ENCODE measurements around the gene C19orf85.

C19orf85 gene

DNA sequence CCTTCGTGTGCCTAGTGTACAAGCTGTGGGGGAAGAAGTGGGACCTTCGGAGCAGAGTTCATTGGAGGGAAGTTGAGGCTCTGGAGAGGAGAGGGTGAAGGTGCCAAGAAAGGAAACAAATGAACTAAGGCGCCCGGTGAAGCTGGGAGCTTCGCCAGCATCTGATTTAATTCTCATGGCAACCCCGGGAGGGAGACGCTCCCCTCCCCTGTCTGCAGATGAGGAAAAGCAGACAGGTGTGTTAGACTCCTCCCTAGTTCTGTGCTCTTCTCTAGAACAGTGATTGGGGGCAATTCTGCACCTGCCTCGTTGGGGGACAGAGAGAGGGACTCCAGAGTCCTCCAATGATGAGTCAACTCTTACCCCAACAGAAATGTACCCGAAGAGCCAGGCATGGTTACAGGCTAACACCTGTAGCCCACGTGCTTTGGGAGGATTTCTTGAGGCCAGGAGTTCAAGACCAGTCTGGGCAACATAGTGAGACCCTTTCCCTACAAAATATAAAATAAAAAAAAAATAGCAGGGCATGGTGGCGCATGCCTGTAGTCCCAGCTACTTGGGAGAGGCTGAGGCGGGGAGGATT is 27.9 kb upstream of the C19orf85 start:
- no peak for TF ChIP-seq ZFX (IDR thresholded peaks at IDR 0.05; ENCODE audit: borderline replicate concordance)
- TF ChIP-seq, protein P1, sequence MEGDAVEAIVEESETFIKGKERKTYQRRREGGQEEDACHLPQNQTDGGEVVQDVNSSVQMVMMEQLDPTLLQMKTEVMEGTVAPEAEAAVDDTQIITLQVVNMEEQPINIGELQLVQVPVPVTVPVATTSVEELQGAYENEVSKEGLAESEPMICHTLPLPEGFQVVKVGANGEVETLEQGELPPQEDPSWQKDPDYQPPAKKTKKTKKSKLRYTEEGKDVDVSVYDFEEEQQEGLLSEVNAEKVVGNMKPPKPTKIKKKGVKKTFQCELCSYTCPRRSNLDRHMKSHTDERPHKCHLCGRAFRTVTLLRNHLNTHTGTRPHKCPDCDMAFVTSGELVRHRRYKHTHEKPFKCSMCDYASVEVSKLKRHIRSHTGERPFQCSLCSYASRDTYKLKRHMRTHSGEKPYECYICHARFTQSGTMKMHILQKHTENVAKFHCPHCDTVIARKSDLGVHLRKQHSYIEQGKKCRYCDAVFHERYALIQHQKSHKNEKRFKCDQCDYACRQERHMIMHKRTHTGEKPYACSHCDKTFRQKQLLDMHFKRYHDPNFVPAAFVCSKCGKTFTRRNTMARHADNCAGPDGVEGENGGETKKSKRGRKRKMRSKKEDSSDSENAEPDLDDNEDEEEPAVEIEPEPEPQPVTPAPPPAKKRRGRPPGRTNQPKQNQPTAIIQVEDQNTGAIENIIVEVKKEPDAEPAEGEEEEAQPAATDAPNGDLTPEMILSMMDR (IDR thresholded peaks at IDR 0.05), result no peak
- H3K27ac ChIP-seq, result no peak overlapping the region

DNA sequence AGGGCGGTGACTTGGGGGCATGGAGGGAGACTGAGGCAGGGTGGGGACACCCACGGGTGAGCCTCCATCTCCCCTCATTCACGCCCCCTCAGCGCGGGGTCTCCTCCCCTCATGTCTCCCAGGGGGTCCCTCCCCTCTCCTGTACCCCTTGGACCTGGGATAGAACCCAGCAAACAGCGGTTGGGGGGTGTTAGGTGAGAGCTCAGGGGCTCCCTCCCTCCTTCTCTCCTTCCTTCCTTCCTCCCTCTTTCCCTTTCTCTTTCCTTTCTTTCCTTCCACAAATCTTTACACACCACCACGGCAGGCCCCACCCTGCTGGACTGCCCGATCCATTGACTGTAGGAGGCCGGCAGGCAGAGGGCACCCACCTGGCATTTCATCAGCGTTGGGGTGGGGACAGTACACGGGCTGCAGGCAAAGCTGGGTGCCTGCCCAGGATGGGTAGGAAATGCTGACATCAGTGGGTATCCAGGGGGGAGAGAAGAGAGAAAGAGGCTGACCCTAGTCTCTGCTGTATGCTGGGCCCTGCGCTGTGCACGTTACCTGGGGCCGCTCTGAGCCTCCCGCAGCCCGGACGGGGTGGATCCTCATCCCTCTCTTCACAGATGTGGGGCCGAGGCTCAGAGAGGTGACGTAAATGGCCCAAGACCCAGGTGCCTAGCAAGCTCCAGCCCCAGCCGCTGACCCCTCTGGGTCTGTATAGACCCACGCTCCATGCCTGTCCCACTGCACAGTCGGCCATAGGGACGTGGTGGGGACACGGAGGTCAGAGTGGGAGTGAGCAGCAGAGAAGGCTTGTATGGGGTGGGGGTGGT is 27.2 kb upstream of the C19orf85 start:
- TF ChIP-seq ZFX (IDR thresholded peaks at IDR 0.05; ENCODE audit: borderline replicate concordance), result no peak
- TF ChIP-seq, protein P1 (IDR thresholded peaks at IDR 0.05), result no peak
- peak overlapping the region; percentile 54 for H3K27ac ChIP-seq

DNA sequence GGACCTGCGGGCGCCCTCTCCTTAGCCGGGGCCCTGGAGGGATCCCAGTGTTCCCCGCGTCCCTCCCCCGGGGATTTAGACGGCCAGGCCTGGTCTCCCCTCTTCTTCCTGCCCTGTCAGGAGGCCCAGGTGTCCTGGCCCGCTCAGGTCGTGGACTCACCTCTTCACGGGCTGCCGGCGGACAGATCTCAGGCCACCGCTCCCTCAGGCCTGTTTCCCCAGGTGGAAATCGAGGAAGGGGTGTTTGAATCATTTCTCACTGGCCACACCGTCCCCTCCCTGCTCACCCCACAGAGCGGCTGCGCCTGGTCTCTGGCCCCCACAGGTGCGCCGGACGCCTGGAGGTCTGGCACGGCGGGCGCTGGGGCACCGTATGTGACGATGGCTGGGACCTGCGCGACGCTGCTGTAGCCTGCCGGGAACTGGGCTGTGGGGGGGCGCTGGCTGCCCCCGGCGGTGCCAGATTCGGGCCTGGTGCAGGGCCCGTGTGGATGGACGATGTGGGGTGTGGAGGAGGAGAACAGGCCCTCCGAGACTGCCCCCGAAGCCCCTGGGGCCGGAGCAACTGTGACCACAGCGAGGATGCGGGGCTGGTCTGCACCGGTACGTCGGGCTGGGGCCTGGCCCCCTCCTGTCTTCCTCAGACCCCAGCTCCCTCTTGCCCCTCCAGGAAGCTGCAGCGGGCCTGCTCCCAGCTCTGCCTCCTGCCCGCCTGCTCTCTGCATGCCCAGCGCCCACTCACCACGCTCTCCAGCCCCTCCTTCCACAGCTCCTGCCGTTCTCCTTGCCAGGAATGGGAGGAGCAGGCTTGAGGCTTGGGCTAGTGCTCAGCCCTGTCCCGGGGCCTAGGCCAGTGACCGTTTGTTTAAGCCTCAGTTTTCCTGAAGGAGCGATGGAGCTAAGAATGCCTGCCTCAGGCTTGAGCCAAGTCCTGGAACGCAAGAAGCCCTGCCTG is 26.2 kb upstream of the C19orf85 start:
- H3K27ac ChIP-seq, result peak overlapping the region; percentile 54
- TF ChIP-seq, protein P1 (IDR thresholded peaks at IDR 0.05), result no peak
- no peak for TF ChIP-seq ZFX (IDR thresholded peaks at IDR 0.05; ENCODE audit: borderline replicate concordance)

DNA sequence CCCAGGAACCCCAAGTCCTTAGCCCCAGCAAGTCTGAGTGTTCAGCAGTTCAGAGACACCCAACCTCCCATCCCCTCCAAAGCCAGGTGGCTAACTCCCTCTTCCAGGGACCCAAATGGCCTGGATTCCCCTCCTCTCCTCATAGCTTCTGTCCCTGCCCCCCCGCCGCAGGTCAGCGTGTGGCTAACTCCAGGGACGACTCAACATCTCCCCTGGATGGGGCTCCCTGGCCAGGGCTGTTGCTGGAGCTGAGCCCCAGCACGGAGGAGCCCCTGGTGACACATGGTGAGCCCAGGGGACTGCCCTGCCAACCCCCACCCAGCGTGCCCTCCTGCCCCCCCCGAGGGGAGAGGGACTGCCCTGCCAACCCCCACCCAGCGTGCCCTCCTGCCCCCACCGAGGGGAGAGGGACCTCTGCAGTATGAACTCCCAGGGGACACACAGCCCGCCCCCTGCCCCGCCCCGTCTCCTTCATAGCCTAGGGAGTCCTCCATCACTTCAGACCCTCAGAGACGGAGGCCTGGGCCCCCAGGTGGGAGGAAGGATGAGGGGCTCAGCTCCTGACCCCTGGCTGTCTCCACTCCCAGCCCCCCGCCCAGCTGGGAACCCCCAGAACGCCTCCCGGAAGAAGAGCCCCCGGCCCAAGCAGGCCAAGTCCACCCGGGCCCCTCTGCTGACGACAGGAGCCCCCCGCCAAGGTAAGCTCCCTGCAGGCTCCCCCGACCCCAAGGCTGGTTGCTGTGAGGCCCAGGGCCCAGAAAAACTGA is 25.3 kb upstream of the C19orf85 start:
- peak overlapping the region; percentile 54 for H3K27ac ChIP-seq
- TF ChIP-seq, protein P1 (IDR thresholded peaks at IDR 0.05), result no peak
- TF ChIP-seq ZFX (IDR thresholded peaks at IDR 0.05; ENCODE audit: borderline replicate concordance), result no peak

DNA sequence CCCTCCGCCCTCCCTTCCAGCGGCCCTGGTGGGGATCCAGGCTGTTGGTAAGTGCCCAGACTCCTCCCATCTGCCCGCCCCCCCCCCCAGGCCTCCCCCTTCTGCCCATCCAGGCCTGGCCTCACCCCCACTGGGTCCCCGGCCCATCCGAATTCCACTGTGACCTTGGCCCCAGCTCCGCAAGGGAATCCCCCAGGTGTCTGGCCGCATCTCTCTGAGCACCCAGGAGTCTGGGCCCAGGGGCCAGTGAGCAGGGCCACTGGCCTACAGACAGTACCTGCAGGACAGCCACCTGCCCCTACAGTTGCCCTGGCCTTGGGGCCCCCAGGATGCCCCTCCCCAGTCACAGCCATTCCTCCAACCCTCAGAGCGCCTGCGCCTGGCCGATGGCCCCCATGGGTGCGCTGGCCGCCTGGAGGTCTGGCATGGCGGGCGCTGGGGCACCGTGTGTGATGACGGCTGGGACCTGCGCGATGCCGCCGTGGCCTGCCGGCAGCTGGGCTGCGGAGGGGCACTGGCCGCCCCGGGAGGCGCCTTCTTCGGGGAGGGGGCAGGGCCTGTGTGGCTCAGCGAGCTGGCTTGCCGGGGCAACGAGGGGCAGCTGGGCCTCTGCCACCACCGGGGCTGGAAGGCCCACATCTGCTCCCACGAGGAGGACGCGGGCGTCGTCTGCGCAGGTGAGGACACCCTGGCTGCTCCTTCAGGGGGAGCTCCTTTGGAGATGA is 24.6 kb upstream of the C19orf85 start:
- TF ChIP-seq ZFX (IDR thresholded peaks at IDR 0.05; ENCODE audit: borderline replicate concordance), result no peak
- TF ChIP-seq, protein P1 (IDR thresholded peaks at IDR 0.05), result no peak

More for the DNA sequence above, 24.6 kb upstream of the C19orf85 start:
- H3K27ac ChIP-seq, result no peak overlapping the region
